WERI-Rb-1 (cell line): ENCODE data around the gene USP14.

ENCODE experiments used
- DNase-seq: peaks from one replicate; pipeline ENCODE4 v3.0.0-alpha.2; 2020
- H3K27ac ChIP-seq: fragments of 250-450 bp; sonication (Bioruptor Pico); 2 replicates; pipeline ENCODE4 v1.5.1; 2020; ENCODE audit warnings: mild to moderate bottlenecking, moderate library complexity
- H3K27me3 ChIP-seq: fragments of 250-450 bp; sonication (Bioruptor Pico); 2 replicates; pipeline ENCODE4 v1.5.1; 2021; ENCODE audit warnings: mild to moderate bottlenecking, low read depth, moderate library complexity; ENCODE audit not compliant: insufficient read depth, severe bottlenecking
- H3K36me3 ChIP-seq: fragments of 250-450 bp; sonication (Bioruptor Pico); 2 replicates; pipeline ENCODE4 v1.5.1; 2020; ENCODE audit warnings: mild to moderate bottlenecking, moderate library complexity
- H3K4me3 ChIP-seq: 2 replicates; pipeline ENCODE4 v1.5.1; 2011; ENCODE audit warnings: low read depth, mild to moderate bottlenecking, control low read depth, low read length
- H3K9me3 ChIP-seq: fragments of 250-450 bp; sonication (Bioruptor Pico); 2 replicates; pipeline ENCODE4 v1.5.1; 2021; ENCODE audit warnings: mild to moderate bottlenecking, moderate library complexity; ENCODE audit not compliant: severe bottlenecking
- TF ChIP-seq, protein P1 (sequence below): IDR thresholded peaks from 2 replicates; pipeline ENCODE4 v1.5.1; 2011; ENCODE audit warnings: low read depth, mild to moderate bottlenecking, control low read depth, inconsistent platforms, low read length

USP14 gene

GRCh38 chr18:191725-192124 is 33.4 kb downstream of the USP14 start:
- H3K4me3 ChIP-seq = no peak overlapping the region
- no peaks in the 10 kb centered on the region for H3K27me3 ChIP-seq
- no peaks in the 10 kb centered on the region for H3K9me3 ChIP-seq
- DNase-seq = no peak
- TF ChIP-seq, protein P1, sequence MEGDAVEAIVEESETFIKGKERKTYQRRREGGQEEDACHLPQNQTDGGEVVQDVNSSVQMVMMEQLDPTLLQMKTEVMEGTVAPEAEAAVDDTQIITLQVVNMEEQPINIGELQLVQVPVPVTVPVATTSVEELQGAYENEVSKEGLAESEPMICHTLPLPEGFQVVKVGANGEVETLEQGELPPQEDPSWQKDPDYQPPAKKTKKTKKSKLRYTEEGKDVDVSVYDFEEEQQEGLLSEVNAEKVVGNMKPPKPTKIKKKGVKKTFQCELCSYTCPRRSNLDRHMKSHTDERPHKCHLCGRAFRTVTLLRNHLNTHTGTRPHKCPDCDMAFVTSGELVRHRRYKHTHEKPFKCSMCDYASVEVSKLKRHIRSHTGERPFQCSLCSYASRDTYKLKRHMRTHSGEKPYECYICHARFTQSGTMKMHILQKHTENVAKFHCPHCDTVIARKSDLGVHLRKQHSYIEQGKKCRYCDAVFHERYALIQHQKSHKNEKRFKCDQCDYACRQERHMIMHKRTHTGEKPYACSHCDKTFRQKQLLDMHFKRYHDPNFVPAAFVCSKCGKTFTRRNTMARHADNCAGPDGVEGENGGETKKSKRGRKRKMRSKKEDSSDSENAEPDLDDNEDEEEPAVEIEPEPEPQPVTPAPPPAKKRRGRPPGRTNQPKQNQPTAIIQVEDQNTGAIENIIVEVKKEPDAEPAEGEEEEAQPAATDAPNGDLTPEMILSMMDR = no peak
- no peak overlapping the region for H3K27ac ChIP-seq
- no peaks in the 10 kb centered on the region; the same call in none of the 2 replicates for H3K36me3 ChIP-seq

GRCh38 chr18:192801-193200 is 34.4 kb downstream of the USP14 start:
- DNase-seq = no peak
- Histone ChIP-seq H3K36me3 (peaks cover 3% of the 10 kb centered on the region), H3K9me3 (no peaks in the 10 kb centered on the region), H3K27ac (no peak overlapping the region), H3K27me3 (no peaks in the 10 kb centered on the region), H3K4me3 (no peak overlapping the region)
- TF ChIP-seq, protein P1 = no peak

GRCh38 chr18:195651-196050 is 37.3 kb downstream of the USP14 start:
- Histone ChIP-seq H3K4me3 (no peak overlapping the region), H3K9me3 (no peaks in the 10 kb centered on the region), H3K27me3 (no peaks in the 10 kb centered on the region), H3K36me3 (peaks cover 28% of the 10 kb centered on the region), H3K27ac (no peak overlapping the region)
- TF ChIP-seq, protein P1 = no peak
- no peak for DNase-seq

- Histone ChIP-seq H3K27me3 (no peaks in the 10 kb centered on the region), H3K9me3 (no peaks in the 10 kb centered on the region), H3K27ac (no peak overlapping the region), H3K4me3 (no peak overlapping the region), H3K36me3 (peaks cover 49% of the 10 kb centered on the region)
- no peak for DNase-seq
- TF ChIP-seq, protein P1 = no peak
Observed at GRCh38 chr18:199214-199613, 40.9 kb downstream of the USP14 start.

DNA sequence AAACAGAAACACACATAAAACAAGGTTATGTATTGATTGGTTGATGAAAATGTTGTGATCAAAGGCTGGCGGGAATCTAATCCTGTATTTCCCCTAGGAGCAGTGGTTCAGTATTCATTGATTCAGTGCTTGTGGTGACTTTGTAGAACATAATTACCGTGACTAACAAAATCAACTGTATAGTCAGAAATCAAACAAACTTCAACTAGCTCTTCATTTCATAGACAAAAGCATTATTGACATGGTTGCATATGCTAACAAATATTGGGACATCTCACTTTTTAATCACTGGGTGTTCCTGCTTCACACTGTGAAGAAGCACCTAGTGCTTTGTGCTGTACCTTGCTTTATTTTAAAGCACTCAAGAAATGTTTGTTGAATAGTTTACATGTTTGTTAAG is 41.4 kb downstream of the USP14 start:
- no peaks in the 10 kb centered on the region for H3K27me3 ChIP-seq
- no peak overlapping the region for H3K27ac ChIP-seq
- H3K9me3 ChIP-seq = no peaks in the 10 kb centered on the region
- DNase-seq = no peak
- peaks cover 53% of the 10 kb centered on the region for H3K36me3 ChIP-seq
- no peak overlapping the region for H3K4me3 ChIP-seq
- TF ChIP-seq, protein P1 = no peak

- peaks cover 70% of the 10 kb centered on the region for H3K36me3 ChIP-seq
- DNase-seq = no peak
- H3K27me3 ChIP-seq = no peaks in the 10 kb centered on the region
- H3K27ac ChIP-seq = no peak overlapping the region
- no peak overlapping the region for H3K4me3 ChIP-seq
- TF ChIP-seq, protein P1 = no peak
- no peaks in the 10 kb centered on the region for H3K9me3 ChIP-seq
Observed at GRCh38 chr18:210075-210474, 51.7 kb downstream of the USP14 start.
